Measurements from ENCODE around the gene CEP170B. TPM values are rescaled to one million over a fixed set of nuclear protein-coding genes. Genes with fewer than 3 reads are reported as not detected.

The CEP170B gene
- total and polyA plus RNA-seq, 2 of the 8 experiments (the other 6 are each of a cell fraction or from before 2014, with no cell fraction given), result 9.1 to 33.8 TPM

GRCh38 chr14:104925214-104925854, 60.3 kb downstream of the CEP170B start:
- Histone ChIP-seq H2BK15ac (ENCODE audit: low read length) (no peak overlapping the region), H3K18ac (ENCODE audit: extremely low read depth, low read length) (no peak overlapping the region), H3K23me2 (ENCODE audit: low read depth, low read length) (no peaks in the 10 kb centered on the region), H4K20me1 (replicated peaks in 1 of 2; ENCODE audit: control insufficient read depth in 1 of 2, insufficient read depth in 2 of 2, low read length in 2 of 2) (peaks cover 0 to 2% of the 10 kb centered on the region in 2 experiments), H2AFZ (ENCODE audit: low read length) (no peak overlapping the region), H3K23ac (ENCODE audit: insufficient read length) (no peak overlapping the region), H2AK5ac (ENCODE audit: low read depth, low read length) (no peak overlapping the region), H2BK20ac (ENCODE audit: low read length) (no peak overlapping the region), H3K14ac (ENCODE audit: insufficient read length) (no peak overlapping the region), H3K79me1 (ENCODE audit: low read depth, low read length) (no peaks in the 10 kb centered on the region), H3K4me1 (replicated peaks in 1 of 4; ENCODE audit: control insufficient read depth in 3 of 4, insufficient read depth in 4 of 4, low read length in 3 of 4) (peaks cover 0 to 4% (median 0%) of the 10 kb centered on the region in 4 experiments; a peak in 5 of 7 replicates), H4K8ac (ENCODE audit: extremely low read depth, insufficient read depth, low read length) (no peak overlapping the region; the same call in 1 of the 2 replicates), H3K4me2 (ENCODE audit: insufficient read depth in 1 of 2, low read depth in 2 of 2, low read length in 2 of 2) (no peak overlapping the region), H3K56ac (replicated peaks; ENCODE audit: insufficient read length, low read depth, low read length) (no peak overlapping the region), H4K91ac (replicated peaks; ENCODE audit: insufficient read length, low read length) (no peak overlapping the region), H3K79me2 (ENCODE audit: control insufficient read depth in 1 of 2, insufficient read depth in 2 of 2, low read length in 2 of 2) (no peaks in the 10 kb centered on the region), H3K36me3 (ENCODE audit: control insufficient read depth in 2 of 4, insufficient read depth in 4 of 4, low read length in 3 of 4) (no peaks in the 10 kb centered on the region), H4K5ac (ENCODE audit: insufficient read length, low read depth, low read length) (no peak overlapping the region), H3K27me3 (replicated peaks in 1 of 4; ENCODE audit: control insufficient read depth in 3 of 4, extremely low read depth in 1 of 4, insufficient read depth in 3 of 4, low read length in 3 of 4) (peaks cover 0 to 9% (median 3%) of the 10 kb centered on the region in 4 experiments; a peak in 3 of 7 replicates), H2BK12ac (ENCODE audit: low read depth, low read length) (no peak overlapping the region), H3K4ac (replicated peaks; ENCODE audit: insufficient read length, low read depth, low read length) (no peak overlapping the region), H3K9me3 (ENCODE audit: insufficient read depth in 2 of 2, low read depth in 1 of 2, low read length in 1 of 2) (no peaks in the 10 kb centered on the region; a peak in 1 of 4 replicates), H3K27ac (ENCODE audit: low read depth, low read length) (no peak overlapping the region), H2BK120ac (replicated peaks; ENCODE audit: low read depth, low read length) (no peak overlapping the region), H3K9ac (replicated peaks in 1 of 4; ENCODE audit: extremely low read depth in 1 of 4, low read depth in 3 of 4, low read length in 3 of 4) (no peak overlapping the region), H2BK5ac (ENCODE audit: low read depth, low read length) (no peak overlapping the region), H3K4me3 (ENCODE audit: extremely low read depth in 1 of 4, insufficient read depth in 2 of 4, low read depth in 3 of 4, low read length in 4 of 4) (no peak overlapping the region)
- no peak for FAIRE-seq
- DNase-seq (ENCODE audit: low read depth in 1 of 2, low spot score in 2 of 2), result no peak
- ChIA-PET CTCF (ENCODE audit: partially characterized antibody) (interaction anchor here (1.0 to 1.7 kb wide), 7 partner anchors 10 to 831 kb away, joined by 3 to 7 read pairs (median 3); no protein-coding TSS in a partner anchor), POLR2A (ENCODE audit: partially characterized antibody) (interaction anchor here (1.1 to 1.6 kb wide), 2 partner anchors 33 to 61 kb away, joined by 3 to 6 read pairs; partner anchors contain the start of gene CEP170B)
- 95% methylated on average over 5 of the region's 10 CpGs; no CpG with 5 or more reads in 1 of the 2 experiments for WGBS, 2 experiments (ENCODE audit: extremely low coverage in 1 of 2, insufficient coverage in 1 of 2, insufficient read length in 1 of 2, insufficient replicate concordance in 2 of 2, low coverage in 1 of 2, low lambda C conversion rate in 2 of 2, missing lambda C conversion rate in 1 of 2)
- no peak for TF ChIP-seq MAFK (IDR thresholded peaks at IDR 0.05; ENCODE audit: low read depth, low read length)
- no peak for TF ChIP-seq RXRA (IDR thresholded peaks at IDR 0.05; ENCODE audit: insufficient read depth, low read depth, low read length)

Measured in H1 (cell line).